ENCODE measurements around the gene HNRNPM.
"Not testable (repeated sequence)": the region's sequence is repeated elsewhere in the genome, so short reads cannot be mapped to it uniquely, and the experiment has no call there.

HNRNPM gene

GRCh38 chr19:8438236-8438635 lies 6.5 kb upstream of the HNRNPM start:
- Histone ChIP-seq H2AFZ (ENCODE audit: low read depth, low read length) (no peak overlapping the region), H3K9me3 (ENCODE audit: insufficient read depth, low read length) (no peaks in the 10 kb centered on the region), H3K4me3 (ENCODE audit: low read length) (no peak overlapping the region), H4K20me1 (ENCODE audit: insufficient read depth, low read length) (no peaks in the 10 kb centered on the region), H3K27ac (ENCODE audit: low read length) (no peak overlapping the region), H3K36me3 (replicated peaks; ENCODE audit: low read depth, low read length) (no peaks in the 10 kb centered on the region), H3K27me3 (ENCODE audit: low read depth, low read length) (no peaks in the 10 kb centered on the region), H3K79me2 (ENCODE audit: low read length) (no peaks in the 10 kb centered on the region), H3K4me2 (ENCODE audit: low read length) (no peak overlapping the region), H3K9ac (ENCODE audit: low read length) (no peak overlapping the region), H3K4me1 (ENCODE audit: low read length) (no peaks in the 10 kb centered on the region)
- TF ChIP-seq CTCF (IDR thresholded peaks at IDR 0.05; ENCODE audit: low read depth, low read length) = no peak
- no peak for TF ChIP-seq EZH2phosphoT487 (IDR thresholded peaks at IDR 0.05; ENCODE audit: low read depth)

- H3K27ac ChIP-seq (ENCODE audit: low read length) = no peak overlapping the region
- H4K20me1 ChIP-seq (ENCODE audit: insufficient read depth, low read length) = peaks cover 16% of the 10 kb centered on the region
- TF ChIP-seq EZH2phosphoT487 (IDR thresholded peaks at IDR 0.05; ENCODE audit: low read depth) (no peak), CTCF (IDR thresholded peaks at IDR 0.05; ENCODE audit: low read depth, low read length) (no peak)
- H3K9me3 ChIP-seq (ENCODE audit: insufficient read depth, low read length) = no peaks in the 10 kb centered on the region
- no peak overlapping the region for H2AFZ ChIP-seq (ENCODE audit: low read depth, low read length)
- no peak overlapping the region for H3K4me3 ChIP-seq (ENCODE audit: low read length)
- H3K4me2 ChIP-seq (ENCODE audit: low read length) = no peak overlapping the region
- no peak overlapping the region for H3K9ac ChIP-seq (ENCODE audit: low read length)
- H3K4me1 ChIP-seq (ENCODE audit: low read length) = peaks cover 10% of the 10 kb centered on the region
- peaks cover 10% of the 10 kb centered on the region for H3K36me3 ChIP-seq (replicated peaks; ENCODE audit: low read depth, low read length)
- peaks cover 22% of the 10 kb centered on the region for H3K79me2 ChIP-seq (ENCODE audit: low read length)
- no peaks in the 10 kb centered on the region for H3K27me3 ChIP-seq (ENCODE audit: low read depth, low read length)
Measured at GRCh38 chr19:8441725-8442544, 2.8 kb upstream of the HNRNPM start.

GRCh38 chr19:8444140-8444676 lies 567 bp upstream of the HNRNPM start:
- H3K27ac ChIP-seq (ENCODE audit: low read length) = peak overlapping the region; percentile 41; the same call in 1 of the 2 replicates
- H3K36me3 ChIP-seq (replicated peaks; ENCODE audit: low read depth, low read length) = peaks cover 20% of the 10 kb centered on the region
- H3K79me2 ChIP-seq (ENCODE audit: low read length) = peaks cover 45% of the 10 kb centered on the region
- H3K27me3 ChIP-seq (ENCODE audit: low read depth, low read length); H3K9me3 ChIP-seq (ENCODE audit: insufficient read depth, low read length): not testable (repeated sequence)
- peak overlapping the region; percentile 82 for H3K9ac ChIP-seq (ENCODE audit: low read length)
- peaks cover 32% of the 10 kb centered on the region for H3K4me1 ChIP-seq (ENCODE audit: low read length)
- H3K4me2 ChIP-seq (ENCODE audit: low read length) = peak overlapping the region; percentile 78
- H3K4me3 ChIP-seq (ENCODE audit: low read length) = peak overlapping the region; percentile 97
- H2AFZ ChIP-seq (ENCODE audit: low read depth, low read length) = peak overlapping the region; percentile 98
- H4K20me1 ChIP-seq (ENCODE audit: insufficient read depth, low read length) = peaks cover 38% of the 10 kb centered on the region

- H3K4me2 ChIP-seq (ENCODE audit: low read length) = peak overlapping the region; percentile 97
Measured at GRCh38 chr19:8445488-8446001, 770 bp downstream of the HNRNPM start.

More at GRCh38 chr19:8445488-8446001, 770 bp downstream of the HNRNPM start:
- peaks cover 27% of the 10 kb centered on the region for H3K36me3 ChIP-seq (replicated peaks; ENCODE audit: low read depth, low read length)
- peaks cover 40% of the 10 kb centered on the region for H3K4me1 ChIP-seq (ENCODE audit: low read length)
- H3K9ac ChIP-seq (ENCODE audit: low read length) = peak overlapping the region; percentile 98
- no peak overlapping the region for H2AFZ ChIP-seq (ENCODE audit: low read depth, low read length)
- H3K27me3 ChIP-seq (ENCODE audit: low read depth, low read length) = no peaks in the 10 kb centered on the region
- peaks cover 58% of the 10 kb centered on the region for H3K79me2 ChIP-seq (ENCODE audit: low read length)
- peaks cover 50% of the 10 kb centered on the region for H4K20me1 ChIP-seq (ENCODE audit: insufficient read depth, low read length)
- peak overlapping the region; percentile 97 for H3K4me3 ChIP-seq (ENCODE audit: low read length)
- no peaks in the 10 kb centered on the region for H3K9me3 ChIP-seq (ENCODE audit: insufficient read depth, low read length)
- TF ChIP-seq EZH2phosphoT487 (IDR thresholded peaks at IDR 0.05; ENCODE audit: low read depth) (no peak), CTCF (IDR thresholded peaks at IDR 0.05; ENCODE audit: low read depth, low read length) (no peak)
- H3K27ac ChIP-seq (ENCODE audit: low read length) = peak overlapping the region; percentile 78
